ENCODE data around the gene GLB1L3.
A peak's percentile ranks its signal among the peaks of the same experiment; 100 is the strongest.

The GLB1L3 gene

DNA sequence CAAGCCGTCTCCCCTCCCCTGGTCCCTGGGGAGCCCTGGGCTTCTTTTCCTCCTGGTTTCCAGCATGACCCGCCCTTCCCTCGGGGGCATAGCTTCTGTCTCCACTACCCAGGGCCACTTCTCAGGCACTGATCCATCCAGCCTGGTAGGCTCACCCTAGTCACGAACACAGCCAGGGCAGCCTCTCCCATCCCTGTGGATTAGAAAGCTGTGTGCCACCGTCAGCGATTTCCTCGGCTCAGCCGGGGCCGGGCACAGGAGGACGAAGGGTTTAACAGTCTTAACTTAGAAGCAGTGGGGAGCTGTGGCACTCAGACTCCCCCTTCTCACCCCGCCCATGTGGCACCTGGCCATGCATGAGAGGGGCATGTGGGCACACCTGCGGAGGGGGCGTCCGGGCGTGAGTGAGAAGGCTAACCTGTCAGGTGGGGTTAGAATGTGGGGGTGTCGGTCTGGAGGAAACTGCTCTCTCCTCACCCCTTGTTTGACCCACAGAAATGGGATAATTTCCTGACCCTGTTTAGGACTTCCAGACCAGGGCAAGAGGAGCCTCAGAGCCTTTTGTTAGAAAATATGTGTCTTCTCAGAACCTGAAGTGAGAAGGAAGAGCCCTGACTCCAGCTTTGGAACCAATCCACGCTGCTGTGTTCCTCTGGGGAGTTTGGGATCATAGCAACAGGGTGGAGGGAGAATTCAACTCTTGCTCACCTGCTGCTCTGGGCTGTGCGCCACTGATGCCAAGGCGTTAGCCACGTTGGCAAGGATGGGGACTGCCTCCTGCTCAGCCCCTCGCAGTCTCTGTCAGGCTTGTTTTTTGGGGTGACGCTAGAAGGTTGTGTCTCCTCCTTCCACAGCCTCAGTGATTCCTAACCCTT, 70.2 kb downstream of the GLB1L3 start:
- no peak for DNase-seq

DNA sequence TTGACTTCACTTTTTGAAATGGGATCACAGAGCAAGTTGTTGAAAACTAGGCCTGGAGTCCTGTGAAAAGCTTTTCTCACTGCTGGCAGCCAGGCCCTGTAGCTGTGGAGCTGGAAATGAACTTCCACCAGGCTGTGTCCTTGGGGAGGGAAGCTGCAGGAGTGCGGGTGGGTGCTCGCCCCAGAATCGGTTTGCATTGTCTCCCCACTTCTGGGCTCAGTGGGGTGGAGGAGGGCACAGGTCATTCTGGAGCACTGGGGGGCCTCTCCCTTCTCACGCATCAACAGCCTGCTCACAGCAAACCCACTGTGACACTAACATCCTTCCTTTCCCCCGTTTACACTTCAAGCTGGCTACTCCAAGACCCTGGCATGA, 70.8 kb downstream of the GLB1L3 start:
- DNase-seq = no peak

DNA sequence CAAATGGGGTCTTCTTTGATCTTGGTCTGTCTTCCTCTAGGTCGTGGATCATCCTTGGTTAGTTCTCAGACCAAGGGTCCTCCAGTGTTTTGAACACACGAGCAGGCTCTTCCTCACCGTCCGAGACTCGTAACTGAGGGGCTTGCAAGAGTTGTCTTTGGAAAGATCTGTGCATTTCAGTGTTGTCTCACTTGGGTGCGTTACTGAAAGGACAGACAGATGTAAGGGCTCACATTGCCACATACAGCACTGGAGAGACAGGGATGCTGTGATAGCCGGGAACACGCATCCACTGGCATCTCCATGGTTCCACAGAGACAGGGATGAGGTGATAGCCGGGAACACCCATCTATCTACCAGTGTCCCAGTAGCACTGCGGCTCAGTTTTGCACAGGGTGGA, 71.3 kb downstream of the GLB1L3 start:
- no peak for DNase-seq

DNA sequence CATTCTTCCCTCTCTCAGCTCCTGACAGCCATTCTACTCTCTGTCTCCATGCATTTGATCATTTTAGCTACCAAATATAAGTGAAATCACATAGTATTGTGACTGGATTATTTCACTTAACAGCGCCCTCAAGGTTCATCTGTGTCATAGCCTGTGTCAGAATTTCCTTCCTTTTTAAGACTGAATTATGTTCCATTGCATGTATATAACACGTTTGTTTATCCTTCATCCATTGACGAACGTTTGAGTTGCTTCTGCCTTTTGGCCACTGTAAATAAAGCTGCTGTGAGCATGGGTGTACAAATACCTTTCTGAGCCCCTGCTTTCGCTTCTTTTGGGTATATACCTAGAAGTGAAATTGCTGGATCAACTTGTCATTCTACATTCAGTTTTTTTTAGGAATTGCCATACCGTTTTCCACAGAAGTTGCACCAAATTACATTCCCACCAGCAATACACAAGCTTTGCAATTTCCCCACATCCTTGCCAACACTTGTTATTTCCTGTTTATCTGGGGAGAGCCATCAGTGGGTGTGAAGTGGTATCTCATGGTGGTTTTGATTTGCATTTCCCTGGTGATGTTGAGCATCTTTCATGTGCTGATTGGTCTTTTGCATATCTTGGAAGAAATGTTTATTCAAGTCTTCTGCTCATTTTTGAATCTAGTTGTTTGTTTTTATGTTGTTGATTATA, 73.1 kb downstream of the GLB1L3 start:
- DNase-seq = peak; percentile 11

DNA sequence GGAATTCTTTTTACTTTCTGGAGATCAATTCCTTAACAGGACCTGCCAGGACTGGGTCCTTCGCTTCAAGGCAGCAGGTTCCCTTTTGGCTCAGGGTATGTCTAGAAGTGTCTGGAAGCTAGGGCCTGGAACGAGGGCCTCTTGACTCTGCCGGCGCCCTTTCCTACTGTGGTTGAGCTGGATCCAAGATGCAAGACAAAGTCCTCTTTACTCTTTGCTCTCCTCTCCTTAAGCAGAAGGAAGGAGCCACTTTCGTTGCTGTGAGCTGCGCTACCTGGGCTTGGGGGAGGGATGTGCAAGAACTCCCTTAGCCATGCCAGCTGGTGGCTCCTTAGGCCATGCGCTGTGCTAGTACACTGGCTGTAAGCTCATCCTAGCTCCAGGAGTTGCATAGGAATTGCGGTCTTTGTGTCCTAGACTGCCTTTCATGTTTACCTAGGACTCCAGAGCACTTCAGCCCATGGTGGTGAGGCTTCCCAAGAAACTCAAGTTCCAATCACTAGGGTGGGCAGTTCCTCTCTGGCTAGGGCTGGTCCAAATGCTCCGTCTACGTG, 73.7 kb downstream of the GLB1L3 start:
- no peak for DNase-seq

DNA sequence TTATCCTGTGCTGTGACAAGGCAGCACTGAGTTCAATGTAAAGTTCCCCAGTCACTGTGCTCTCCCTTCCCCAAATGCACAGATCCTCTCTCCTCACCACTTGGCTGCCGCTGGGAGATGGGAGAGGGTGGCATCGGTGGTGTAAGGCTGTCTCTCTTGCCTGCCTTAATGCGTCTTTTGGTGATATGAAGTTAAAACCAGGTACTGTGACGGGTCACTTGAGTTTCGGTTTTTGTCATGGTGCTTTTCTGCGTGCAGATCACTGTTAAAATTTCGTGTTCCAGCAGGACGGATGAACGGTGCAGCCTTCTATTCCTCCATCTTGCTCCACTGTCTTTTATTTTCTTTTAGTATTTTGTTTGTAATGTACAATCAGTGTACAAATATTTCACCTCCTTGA, 74.2 kb downstream of the GLB1L3 start:
- no peak for DNase-seq

DNA sequence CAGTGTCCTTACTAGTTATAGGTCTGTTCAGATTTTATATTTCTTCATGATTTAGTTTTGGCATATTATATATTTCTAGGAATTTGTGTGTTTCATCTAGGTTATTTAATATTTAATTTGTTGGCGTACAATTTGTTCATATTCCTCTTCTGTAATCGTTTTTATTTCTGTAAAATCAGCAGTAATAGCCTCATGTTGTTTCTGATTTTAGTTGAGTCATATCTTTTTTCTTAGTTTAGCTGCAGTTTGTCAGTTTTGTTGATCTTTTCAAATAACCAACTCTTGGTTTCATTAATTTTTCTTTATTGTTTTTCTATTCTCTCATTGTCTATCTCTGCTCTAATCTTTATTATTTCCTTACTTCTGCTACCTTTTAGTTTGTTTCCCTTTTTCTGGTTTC, 75.9 kb downstream of the GLB1L3 start:
- no peak for DNase-seq

DNA sequence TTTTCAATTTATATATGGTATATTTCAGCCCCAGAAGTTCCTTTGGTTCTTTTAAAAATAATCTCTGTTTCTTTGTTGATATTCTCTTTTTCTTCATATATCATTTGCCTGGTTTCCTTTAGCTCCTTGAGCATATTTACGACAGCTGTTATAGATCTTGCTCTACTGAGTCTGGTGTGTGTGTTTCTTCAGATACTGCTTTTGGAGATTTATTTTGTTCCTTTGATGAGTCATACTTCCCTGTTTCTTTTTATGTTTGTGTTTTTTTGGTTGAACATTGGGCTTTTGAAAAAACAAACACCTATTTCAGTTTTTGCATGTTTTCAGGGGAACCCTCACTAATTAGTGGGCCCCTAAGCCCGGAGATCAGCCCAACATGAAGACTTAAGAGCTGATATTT, 79.0 kb downstream of the GLB1L3 start:
- DNase-seq = no peak

DNA sequence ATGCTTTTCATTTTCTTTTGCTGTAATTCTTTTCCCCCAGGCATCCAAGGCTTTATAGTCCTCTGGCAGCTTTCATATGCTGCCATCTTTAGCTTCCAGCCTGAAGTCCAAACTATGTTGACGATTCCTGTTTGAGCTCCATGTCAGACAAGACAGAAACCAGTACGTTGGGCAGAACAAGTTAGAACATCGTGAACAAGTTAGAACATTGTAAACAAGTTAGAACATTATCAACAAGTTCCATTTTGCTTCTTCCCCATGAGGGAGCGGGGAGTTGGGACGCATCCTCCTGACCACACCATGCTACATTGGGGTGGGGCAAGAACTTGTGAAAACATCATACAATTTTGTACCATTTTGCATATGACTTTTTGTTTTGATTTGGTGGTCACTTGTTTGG, 79.5 kb downstream of the GLB1L3 start:
- no peak for DNase-seq

DNA sequence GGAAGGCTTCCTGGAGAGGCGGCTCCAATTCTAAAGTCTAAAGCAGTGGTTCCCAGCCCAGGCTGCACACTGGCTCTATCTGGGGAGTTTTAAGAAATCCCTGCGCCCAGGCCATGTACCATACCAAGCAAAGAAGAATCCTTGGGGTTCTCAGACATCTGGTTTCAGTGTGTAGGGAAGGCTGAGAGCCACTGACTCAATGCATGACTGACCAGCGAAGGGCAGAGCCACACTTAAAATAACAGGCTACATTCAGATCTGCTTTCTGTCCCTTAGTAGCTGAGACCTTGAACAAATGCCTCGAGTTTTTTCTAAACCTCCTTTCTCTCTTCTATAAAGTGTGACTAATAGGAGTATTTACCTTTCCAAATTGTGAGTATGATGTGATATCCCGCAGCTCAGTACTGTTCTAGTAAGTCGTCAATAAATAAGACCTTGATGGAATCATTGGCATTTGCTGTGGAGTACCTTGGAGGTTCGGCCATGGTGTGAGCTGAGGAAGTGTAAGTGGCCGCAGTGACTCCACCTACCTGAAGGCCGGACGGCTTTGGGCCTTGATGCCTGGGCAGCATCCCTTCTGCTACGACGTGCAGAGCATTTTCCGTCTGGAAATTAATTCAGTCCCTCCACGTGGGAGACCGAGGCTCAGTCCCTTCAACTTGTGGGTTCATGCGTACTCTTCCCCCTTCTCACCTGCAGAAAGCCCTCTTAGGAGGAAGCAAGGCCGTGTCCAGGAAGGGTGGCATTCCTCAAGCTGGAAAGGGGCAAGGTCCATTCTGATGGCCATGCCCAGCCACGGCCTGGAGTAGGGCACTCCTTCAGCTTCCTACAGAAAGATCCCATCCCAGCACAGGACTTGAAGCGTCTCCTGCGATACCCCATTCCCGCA, 80.7 kb downstream of the GLB1L3 start:
- DNase-seq = no peak

DNA sequence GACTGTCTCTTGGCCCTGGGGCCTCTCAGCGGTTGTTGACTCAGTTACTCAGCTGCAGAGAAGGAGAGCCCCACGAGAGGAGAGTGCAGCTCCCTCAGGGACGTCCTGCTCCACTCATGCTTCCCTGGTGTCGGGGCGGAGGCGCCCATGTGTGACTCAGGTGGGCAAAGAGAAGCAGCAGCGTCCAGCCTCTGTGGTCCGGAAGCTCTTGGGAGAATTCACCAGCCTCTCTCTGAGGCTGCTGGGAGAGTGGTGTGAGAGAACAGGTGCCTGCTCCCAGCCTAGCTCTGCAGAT, 81.3 kb downstream of the GLB1L3 start:
- no peak for DNase-seq

DNA sequence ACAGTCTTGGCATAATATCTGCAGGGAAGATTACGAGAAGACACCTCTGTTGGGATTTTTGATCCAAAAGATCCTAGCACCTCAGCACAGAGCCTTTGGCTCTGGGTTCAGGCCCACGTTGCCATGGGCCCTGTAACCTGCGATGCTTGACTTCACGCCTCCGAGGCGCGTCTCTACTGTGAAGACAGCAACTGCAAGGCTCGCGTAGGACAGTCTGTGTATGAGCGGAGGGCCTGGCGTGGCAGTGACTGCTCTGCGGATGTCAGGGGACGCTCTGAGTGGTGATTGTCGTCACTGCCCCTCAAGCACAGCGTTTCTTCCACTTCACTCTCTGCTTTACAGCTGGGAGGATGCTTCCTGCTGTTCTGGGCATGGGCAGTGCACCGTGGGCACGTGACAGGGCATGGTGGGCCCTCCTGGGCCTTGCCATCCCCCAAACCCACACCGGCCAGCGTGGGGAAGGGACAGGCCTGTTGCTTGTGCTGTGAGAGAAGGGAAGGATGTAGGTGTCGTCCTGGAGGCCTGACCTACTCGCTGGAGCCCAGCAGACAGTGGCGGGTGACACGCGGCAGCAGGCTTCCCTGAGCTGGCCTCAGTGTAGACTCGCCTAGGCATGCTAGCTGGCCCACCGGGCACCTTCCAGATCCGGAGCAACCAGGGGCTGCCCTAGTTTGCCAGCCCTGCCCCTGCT, 82.1 kb downstream of the GLB1L3 start:
- DNase-seq = no peak

DNA sequence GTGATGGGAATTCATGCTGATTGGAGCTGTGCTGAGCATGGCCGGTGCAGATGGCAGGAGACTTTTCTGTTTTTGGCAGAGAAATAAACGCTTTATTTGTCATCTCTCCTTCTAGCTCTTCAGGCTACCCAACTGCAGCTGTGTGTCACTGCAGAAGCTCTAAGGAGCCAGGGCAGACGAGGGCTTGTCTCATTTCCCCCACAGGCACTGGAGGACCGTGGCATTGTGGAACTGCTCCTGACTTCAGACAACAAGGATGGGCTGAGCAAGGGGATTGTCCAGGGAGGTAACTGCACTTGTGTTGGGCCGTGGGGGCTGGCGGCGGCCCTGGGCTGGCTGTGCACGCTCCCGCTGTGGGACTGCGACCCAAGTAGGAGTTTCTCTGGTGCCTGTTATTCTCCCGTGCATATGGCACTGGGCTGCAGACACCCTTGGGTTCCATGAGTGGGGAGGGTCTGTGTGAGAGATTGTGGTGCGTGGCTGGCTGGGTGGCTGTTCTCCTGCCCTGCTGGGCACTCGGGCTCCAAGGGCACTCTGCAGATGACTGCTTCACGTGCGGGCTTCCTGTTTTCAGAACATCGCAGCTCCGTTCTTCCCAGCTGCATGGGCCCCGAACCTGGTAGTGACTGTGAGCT, 82.8 kb downstream of the GLB1L3 start:
- DNase-seq = no peak

DNA sequence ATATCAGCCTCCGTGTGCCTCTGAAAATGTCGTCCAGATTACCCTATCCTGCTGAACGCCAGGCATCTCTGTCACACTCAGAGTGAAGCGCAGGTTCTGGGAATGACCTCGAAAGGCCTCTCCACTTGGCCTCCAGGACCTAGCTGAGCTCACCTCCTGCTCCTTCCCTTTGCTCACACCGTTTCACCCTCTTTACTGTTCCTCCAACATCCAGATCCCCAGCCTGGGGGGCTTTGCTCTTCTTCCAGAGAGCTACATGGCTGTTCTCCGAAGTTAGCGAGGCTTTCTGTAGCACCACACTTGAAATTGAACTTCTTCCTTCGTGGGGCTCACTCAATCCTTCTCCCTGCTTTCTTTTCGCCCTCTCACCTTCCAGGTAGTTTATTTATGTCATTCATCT, 83.5 kb downstream of the GLB1L3 start:
- no peak for DNase-seq

DNA sequence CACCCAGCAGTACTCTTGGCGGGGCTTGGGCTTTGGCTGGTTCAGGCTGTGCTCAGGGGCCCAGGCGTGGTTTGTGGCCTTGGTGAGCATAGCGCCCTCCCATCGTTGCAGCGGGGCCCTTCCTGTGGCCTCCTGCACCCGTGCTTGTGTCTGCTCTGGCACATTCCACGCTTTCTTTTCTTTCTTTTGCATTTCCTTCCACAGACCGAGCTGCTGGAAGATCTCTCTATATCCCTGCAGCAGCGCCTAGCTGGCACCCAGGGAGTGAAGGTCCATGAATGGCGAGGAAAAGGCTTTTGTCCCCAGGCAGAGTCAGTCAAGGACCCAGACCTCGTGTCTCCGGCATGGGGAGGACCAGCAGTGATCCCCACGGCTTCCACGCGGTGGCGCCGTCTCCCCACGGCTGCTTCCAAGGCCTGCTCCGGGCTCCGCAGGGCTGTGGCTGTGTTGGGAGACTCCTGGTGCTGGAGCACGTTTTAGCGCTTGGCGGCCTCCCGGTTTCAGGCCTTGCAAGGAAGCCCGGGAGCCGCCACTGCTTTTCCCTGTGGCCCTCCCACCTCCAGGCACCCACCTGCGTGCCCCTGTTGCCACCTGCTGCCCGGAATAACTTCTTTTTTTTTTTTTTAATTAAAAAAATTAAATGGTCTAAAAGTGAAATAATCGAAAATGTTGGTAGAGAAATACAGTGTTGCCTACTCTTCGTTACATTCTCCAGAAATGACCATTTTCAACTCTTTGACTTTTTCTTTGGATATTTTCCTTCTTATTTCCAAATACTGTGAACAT, 84.1 kb downstream of the GLB1L3 start:
- peak; percentile 87 for DNase-seq

DNA sequence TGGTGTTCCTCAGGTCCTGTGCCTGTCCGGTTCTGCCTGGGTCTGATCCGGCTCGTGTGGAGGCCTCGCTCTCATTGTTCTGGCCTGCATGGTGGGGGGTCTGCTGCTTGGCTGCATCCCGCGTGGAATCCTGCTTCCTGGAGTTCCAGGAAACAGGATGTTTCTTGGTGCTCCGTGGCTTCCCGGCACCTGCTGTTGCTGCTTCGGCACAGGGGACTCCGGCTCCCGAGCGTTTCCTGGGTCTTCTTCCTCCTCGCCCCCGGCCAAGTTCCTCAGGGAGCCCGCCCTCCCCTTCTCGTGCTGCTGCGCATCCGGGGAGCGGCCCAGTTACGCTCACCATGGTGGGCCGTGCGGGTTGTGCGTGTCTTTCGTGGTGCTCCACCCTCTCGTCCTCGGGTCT, 85.5 kb downstream of the GLB1L3 start:
- DNase-seq = no peak

DNA sequence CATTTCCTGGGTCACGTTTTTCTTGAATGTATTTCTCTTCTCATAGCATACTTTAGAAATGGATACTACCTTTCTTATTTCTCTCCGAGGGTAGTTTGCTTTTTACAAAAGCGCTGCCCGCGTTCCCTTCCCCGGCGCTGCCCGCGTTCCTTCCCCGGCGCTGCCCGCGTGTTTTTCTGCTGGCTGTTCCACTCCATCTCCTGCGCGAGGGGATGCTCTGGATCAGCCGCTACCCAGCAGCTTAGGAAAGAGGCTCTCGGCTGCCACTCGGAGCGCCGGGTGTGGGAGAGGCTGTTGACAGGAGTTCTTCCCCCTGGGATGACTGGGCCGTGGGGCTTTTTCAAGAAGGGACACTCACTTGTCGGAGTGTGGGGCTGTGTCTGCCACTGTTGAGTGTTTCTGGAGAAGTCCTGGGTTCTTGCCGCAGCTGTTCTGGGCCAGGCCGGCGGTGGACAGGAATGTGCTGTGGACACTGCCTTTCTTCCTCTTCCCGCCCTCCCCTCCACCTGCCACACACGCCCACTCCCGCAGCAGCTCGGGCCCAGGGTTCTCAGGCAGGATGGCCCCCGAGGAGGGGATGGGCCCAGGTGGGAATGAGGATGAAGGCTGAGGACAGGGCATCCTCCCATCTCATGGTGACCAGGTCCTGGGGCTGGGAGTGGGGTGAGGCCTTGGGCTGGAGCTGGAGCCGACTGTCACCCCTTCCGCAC, 86.2 kb downstream of the GLB1L3 start:
- no peak for DNase-seq

DNA sequence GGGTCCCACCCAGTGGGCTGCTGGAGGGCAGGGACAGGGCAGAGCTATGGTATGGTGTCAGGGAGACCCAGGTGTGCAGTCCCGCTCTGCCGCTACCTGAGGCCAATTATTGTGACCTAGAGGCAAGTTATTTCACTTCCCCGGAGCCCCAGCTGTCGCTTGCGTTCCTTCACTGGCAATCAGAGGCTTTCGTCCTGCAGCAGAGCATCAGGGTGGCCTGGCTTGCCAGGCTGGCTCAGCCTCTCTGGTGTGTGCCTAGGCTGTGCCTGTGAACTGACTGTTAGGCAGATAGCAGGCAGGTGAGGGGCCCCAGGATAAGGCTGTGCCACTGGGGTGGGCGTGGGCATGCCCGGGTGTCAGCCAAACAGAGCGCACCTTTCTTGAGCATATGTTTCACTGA, 87.0 kb downstream of the GLB1L3 start:
- no peak for DNase-seq

DNA sequence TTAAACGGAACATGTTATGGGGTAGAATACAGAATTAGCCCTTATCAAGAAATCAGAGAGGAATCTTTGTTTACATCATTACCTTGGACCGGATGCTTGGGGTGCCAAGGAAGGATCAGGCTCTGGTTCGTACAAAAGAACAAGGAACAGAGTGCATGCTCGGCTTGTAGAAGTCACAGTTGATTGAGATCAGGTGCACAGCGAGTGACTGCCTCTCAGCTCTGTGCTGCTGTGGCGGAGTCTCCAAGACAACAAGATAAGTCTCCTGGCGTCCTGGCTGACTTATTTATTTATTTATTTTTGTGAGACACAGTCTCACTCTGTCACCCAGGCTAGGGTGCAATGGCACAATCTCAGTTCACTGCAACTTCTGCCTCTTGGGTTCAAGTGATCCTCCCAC, 87.4 kb downstream of the GLB1L3 start:
- no peak for DNase-seq

DNA sequence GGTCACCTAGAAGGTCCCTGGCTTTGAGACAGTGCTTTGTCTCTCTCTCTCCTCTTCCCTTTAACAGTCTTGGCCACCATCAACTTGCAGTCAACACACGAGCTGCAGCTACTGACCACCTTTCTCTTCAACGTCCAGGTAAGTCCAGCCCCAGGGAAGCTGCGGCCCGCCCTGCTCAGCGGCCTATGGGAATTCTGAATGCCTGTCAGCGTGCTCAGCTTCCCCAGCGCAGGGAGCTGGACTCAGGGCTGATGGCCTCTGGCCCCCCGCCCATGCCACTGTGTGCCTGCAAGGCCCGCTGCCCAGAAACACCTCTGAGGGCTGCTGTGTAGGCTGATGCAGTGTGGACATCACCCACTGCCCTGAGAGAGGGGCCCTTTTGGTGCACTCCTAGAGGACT, 88.1 kb downstream of the GLB1L3 start:
- DNase-seq = no peak

Measured in activated CD4-positive, alpha-beta T cell treated with anti-CD3 and anti-CD28 coated beads, Interleukin-2, Interleukin-6, amounts not matched to agents 100 ng/mL and 50 ng/mL, durations not matched to agents 16 hours and 8 hours (primary cell).